ENCODE measurements around the gene NSMF.

- TF ChIP-seq CTCF (IDR thresholded peaks at IDR 0.05) (no peak), EZH2 (IDR thresholded peaks at IDR 0.05; ENCODE audit: borderline replicate concordance, insufficient read depth, low read depth, low read length, poor library complexity, severe bottlenecking) (no peak)
These were observed 16.5 kb upstream of the NSMF start for GRCh38 chr9:137475666-137476065.

All from B cell (primary cell).